22Rv1 (cell line): Measurements from ENCODE around the gene PEX10.

ENCODE experiments used
- H3K27ac ChIP-seq: fragments of 450-650 bp; 2 replicates; pipeline ENCODE4 v1.5.1; 2017
- CTCF ChIP-seq: fragments of 450-650 bp; IDR thresholded peaks from 2 replicates; pipeline ENCODE4 v1.5.1; 2017; ENCODE audit warnings: mild to moderate bottlenecking
- ZFX ChIP-seq: fragments of 450-650 bp; IDR thresholded peaks from 2 replicates; pipeline ENCODE4 v1.6.1; 2017; ENCODE audit warnings: antibody characterized with exemption, borderline replicate concordance

Gene PEX10

DNA sequence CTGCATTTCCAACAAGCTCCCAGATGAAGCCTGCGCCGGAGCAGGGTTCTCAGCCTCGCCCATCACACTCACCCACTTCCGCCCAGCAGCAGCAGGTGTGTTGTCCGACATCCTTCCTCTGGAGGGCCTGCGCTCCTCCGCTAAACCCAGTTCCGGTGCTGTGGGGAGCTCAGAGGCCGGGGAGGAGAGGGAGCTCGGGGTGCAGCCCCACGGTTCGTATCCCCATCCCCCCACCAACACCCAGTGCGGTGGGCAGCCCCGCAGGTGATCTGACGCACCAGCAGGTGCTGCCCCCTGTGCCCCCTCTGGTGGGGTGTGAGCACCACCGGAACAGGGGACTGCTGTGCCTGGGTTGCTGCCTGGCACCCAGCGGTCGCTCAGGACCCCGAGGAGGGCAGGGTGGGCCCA is 3.4 kb upstream of the PEX10 start:
- H3K27ac ChIP-seq: peak overlapping the region; percentile 17; the same call in 1 of the 2 replicates
- TF ChIP-seq CTCF (peak; percentile 9; the same call in 1 of the 2 replicates), ZFX (no peak)

DNA sequence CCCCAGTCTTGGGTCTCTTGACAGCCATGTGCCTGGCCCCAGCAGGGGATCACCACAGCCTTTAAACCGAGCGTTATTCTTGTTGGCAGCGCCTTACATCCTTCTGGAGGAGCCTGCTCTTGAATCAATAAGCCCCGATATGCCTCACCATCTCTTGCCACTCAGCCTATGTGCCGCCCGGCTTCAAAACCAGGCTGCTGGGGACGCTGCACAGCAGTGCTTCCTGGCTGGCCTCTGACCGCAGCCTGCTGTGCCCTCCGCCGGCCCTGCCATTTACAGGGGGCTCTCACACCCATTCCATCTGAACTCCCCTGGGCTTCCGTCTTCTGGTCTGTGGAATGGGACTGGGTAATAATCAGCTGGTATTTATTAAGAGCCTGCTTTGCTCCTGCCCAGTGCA is 3.0 kb upstream of the PEX10 start:
- TF ChIP-seq ZFX (no peak), CTCF (no peak)
- H3K27ac ChIP-seq: 0 out of 2 replicates have a peak overlapping the region, but pooled peaks have one; percentile 17

GRCh38 chr1:2414297-2414958 is 2.1 kb upstream of the PEX10 start:
- H3K27ac ChIP-seq: peak overlapping the region; percentile 89
- TF ChIP-seq CTCF: peak; percentile 95
- no peak for TF ChIP-seq ZFX

DNA sequence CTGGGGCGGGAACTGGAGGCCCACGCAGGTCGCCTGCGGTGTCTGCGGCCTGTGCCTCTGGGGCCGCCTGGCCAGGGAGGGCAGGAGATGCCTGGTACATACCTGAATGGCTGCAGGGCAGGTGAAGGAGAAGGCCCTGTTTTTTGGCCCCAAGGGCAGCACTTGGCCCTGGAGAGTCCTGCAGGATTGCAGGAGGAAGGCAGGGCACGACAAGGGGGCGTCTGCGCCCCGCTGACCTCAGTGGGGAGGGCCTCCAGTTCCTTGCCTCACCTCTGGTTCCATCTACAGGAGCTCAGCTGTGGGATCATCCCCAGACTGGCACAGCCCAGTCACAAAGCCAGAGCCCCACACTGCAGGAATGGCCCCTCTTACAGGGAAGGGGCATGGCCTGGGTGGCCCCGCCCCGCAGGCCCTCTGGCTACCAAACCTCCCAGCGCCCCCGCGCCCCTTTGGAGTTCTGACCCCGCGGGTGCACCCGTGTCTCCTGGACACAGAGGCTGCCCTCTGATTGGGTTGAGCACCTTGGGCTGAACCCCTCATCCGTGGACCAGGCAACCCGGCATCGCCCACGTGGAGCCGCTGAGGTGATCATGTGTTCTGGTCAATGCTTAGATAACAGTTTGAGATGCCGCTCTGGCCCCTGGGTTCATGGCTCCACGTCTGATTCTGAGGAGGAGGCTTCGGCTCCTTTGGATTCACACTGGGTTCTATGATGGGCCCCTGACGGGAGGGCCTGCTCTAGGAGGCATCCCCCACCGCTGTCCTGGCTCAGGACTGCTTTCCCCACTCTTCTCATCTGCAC is 1.3 kb upstream of the PEX10 start:
- TF ChIP-seq ZFX (no peak), CTCF (no peak)
- peak overlapping the region; percentile 89 for H3K27ac ChIP-seq

DNA sequence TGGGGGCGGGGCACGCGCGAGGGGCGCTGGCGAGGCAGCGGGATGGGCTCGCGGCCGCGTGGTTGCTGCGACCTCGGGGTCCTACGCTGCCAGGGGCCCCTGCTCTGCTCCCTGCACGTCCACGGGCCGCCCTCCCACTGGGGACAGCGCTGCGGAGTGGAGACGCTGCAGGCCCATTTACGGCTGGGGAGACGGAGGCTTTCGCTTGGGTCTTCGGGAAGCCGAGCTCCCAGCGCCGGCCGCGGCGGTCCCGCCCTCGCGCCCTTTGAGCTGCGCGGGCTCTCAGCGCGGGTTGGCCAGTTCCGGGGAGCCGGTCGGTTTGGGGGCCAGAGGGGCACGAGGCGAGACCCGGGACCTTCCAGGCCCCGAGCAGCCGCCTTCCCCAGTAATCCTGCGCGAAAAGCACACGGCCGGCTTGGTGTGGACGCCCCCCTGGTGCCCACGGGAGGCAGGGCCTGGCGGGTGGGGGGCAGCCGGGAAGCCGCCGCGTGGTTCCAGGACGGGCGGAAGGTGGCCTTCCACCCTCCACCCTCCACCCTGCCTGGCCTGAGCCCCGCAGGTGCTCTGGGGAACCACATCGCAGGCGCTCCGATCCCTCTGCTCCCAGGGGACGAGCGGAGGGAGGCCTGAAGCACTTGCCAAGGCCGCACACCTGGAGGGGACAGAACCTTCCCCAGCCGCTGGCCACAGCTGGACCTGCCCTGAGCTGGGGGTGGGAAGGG is 570 bp upstream of the PEX10 start:
- peak overlapping the region; percentile 89 for H3K27ac ChIP-seq
- TF ChIP-seq CTCF: no peak
- no peak for TF ChIP-seq ZFX

- TF ChIP-seq CTCF (no peak), ZFX (no peak)
- H3K27ac ChIP-seq: peak overlapping the region; percentile 89
Observed at GRCh38 chr1:2411801-2412394, 466 bp downstream of the PEX10 start.
